ENCODE results near the gene MAPK1IP1L.
"Not testable (repeated sequence)": the region's sequence is repeated elsewhere in the genome, so short reads cannot be mapped to it uniquely, and the experiment has no call there.

MAPK1IP1L gene

DNA sequence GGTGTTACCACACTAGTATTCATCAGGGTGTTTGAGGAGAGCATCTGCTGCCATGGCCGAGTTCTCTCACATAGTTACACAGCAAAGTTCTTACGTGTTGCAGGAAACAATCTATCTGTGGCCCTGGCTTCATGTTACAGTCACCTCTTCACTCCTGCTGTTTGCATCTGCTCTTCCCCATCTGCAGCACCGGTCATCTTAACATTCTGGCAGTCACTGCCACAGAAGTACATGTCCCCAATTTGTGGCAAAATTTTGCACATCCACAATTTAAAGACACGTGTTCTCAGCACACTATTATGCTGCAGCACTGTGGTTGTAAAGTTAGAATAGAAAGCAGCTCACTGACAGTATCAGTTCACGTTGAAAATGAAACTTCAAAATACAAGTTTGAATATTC is 23.2 kb downstream of the MAPK1IP1L start:
- Histone ChIP-seq H3K9me3 (ENCODE audit: control insufficient read depth, insufficient read depth, low read length) (no peaks in the 10 kb centered on the region), H3K4me2 (ENCODE audit: low read length) (peak overlapping the region; percentile 38), H3F3A (ENCODE audit: control insufficient read depth, insufficient read depth) (peaks cover 10% of the 10 kb centered on the region), H3K79me2 (ENCODE audit: control insufficient read depth, low read length) (no peaks in the 10 kb centered on the region), H4K20me1 (ENCODE audit: control insufficient read depth, insufficient read depth, low read depth, low read length) (0 out of 2 replicates have a peak, but pooled peaks cover 3% of the 10 kb centered on the region), H3K9me2 (replicated peaks; ENCODE audit: control insufficient read depth, low read length) (no peaks in the 10 kb centered on the region), H3K27me3 (ENCODE audit: control insufficient read depth, low read length) (no peaks in the 10 kb centered on the region), H3K4me3 (ENCODE audit: low read length) (no peak overlapping the region), H3K27ac (ENCODE audit: low read depth, low read length) (no peak overlapping the region), H3K36me3 (ENCODE audit: control insufficient read depth, low read length) (no peaks in the 10 kb centered on the region), H3K4me1 (ENCODE audit: control insufficient read depth, low read length) (peaks cover 31% of the 10 kb centered on the region)
- TF ChIP-seq, protein P1, sequence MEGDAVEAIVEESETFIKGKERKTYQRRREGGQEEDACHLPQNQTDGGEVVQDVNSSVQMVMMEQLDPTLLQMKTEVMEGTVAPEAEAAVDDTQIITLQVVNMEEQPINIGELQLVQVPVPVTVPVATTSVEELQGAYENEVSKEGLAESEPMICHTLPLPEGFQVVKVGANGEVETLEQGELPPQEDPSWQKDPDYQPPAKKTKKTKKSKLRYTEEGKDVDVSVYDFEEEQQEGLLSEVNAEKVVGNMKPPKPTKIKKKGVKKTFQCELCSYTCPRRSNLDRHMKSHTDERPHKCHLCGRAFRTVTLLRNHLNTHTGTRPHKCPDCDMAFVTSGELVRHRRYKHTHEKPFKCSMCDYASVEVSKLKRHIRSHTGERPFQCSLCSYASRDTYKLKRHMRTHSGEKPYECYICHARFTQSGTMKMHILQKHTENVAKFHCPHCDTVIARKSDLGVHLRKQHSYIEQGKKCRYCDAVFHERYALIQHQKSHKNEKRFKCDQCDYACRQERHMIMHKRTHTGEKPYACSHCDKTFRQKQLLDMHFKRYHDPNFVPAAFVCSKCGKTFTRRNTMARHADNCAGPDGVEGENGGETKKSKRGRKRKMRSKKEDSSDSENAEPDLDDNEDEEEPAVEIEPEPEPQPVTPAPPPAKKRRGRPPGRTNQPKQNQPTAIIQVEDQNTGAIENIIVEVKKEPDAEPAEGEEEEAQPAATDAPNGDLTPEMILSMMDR (IDR thresholded peaks at IDR 0.05; ENCODE audit: low read depth, low read length, poor library complexity, severe bottlenecking), result no peak
- no peak for TF ChIP-seq EZH2phosphoT487 (IDR thresholded peaks at IDR 0.05; ENCODE audit: borderline replicate concordance, low read length)

DNA sequence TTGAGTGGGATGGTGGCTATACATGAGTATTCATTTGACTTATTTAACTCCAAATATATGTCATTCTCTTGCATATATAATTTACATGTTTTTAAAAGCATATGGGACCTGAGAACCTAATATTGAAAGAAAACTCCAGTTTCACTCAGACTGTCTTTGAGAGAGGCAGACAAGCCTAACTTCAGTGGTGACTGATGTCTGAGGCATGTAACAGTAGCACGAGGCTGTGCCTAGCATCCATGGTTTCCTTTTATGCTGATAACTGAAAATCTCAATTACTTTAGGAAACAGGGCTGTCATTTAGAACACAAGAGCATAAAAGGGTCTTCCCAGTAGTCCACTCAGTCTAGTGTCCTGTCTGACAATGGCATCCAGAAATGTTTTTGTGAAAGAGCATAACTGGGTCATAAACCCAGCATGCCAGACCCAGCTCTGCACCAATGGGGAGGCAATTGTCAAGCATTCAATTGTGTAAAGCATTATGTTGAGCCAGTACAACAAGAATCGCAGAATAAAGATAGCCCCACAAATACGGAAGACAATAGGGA is 24.3 kb downstream of the MAPK1IP1L start:
- Histone ChIP-seq H3F3A (ENCODE audit: control insufficient read depth, insufficient read depth) (0 out of 2 replicates have a peak, but pooled peaks cover 5% of the 10 kb centered on the region), H4K20me1 (ENCODE audit: control insufficient read depth, insufficient read depth, low read depth, low read length) (0 out of 2 replicates have a peak, but pooled peaks cover 3% of the 10 kb centered on the region), H3K9me2 (replicated peaks; ENCODE audit: control insufficient read depth, low read length) (no peaks in the 10 kb centered on the region), H3K4me1 (ENCODE audit: control insufficient read depth, low read length) (peaks cover 29% of the 10 kb centered on the region), H3K79me2 (ENCODE audit: control insufficient read depth, low read length) (no peaks in the 10 kb centered on the region), H3K27ac (ENCODE audit: low read depth, low read length) (no peak overlapping the region), H3K4me2 (ENCODE audit: low read length) (no peak overlapping the region), H3K36me3 (ENCODE audit: control insufficient read depth, low read length) (no peaks in the 10 kb centered on the region), H3K9me3 (ENCODE audit: control insufficient read depth, insufficient read depth, low read length) (no peaks in the 10 kb centered on the region), H3K4me3 (ENCODE audit: low read length) (no peak overlapping the region), H3K27me3 (ENCODE audit: control insufficient read depth, low read length) (no peaks in the 10 kb centered on the region)
- TF ChIP-seq, protein P1 (IDR thresholded peaks at IDR 0.05; ENCODE audit: low read depth, low read length, poor library complexity, severe bottlenecking), result no peak
- TF ChIP-seq EZH2phosphoT487 (IDR thresholded peaks at IDR 0.05; ENCODE audit: borderline replicate concordance, low read length), result no peak

- TF ChIP-seq EZH2phosphoT487 (IDR thresholded peaks at IDR 0.05; ENCODE audit: borderline replicate concordance, low read length), result no peak
- TF ChIP-seq, protein P1 (IDR thresholded peaks at IDR 0.05; ENCODE audit: low read depth, low read length, poor library complexity, severe bottlenecking), result no peak
- Histone ChIP-seq H4K20me1 (ENCODE audit: control insufficient read depth, insufficient read depth, low read depth, low read length) (no peaks in the 10 kb centered on the region), H3K36me3 (ENCODE audit: control insufficient read depth, low read length) (no peaks in the 10 kb centered on the region), H3K27ac (ENCODE audit: low read depth, low read length) (no peak overlapping the region), H3K9me2 (replicated peaks; ENCODE audit: control insufficient read depth, low read length) (no peaks in the 10 kb centered on the region), H3K4me1 (ENCODE audit: control insufficient read depth, low read length) (peaks cover 12% of the 10 kb centered on the region), H3K4me3 (ENCODE audit: low read length) (no peak overlapping the region), H3F3A (ENCODE audit: control insufficient read depth, insufficient read depth) (0 out of 2 replicates have a peak, but pooled peaks cover 5% of the 10 kb centered on the region), H3K79me2 (ENCODE audit: control insufficient read depth, low read length) (no peaks in the 10 kb centered on the region), H3K27me3 (ENCODE audit: control insufficient read depth, low read length) (no peaks in the 10 kb centered on the region), H3K4me2 (ENCODE audit: low read length) (no peak overlapping the region), H3K9me3 (ENCODE audit: control insufficient read depth, insufficient read depth, low read length) (no peaks in the 10 kb centered on the region)
These were observed 26.0 kb downstream of the MAPK1IP1L start for GRCh38 chr14:55077170-55078151.

DNA sequence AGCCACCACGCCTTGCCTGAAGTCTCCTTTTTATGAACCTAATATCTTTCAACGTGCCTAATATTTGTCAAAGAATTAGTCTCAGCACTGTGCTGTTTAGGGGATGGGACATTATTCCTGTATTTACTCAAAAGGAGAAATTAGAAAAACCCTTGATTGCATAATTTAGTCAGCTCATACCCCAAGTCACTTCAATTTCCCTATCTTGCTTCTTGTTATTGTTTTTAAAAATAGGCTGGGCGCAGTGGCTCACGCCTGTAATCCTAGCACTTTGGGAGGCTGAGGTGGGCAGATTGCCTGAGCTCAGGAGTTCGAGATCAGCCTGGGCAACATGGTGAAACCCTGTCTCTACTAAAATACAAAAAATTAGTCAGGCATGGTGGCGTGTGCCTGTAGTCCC is 28.5 kb downstream of the MAPK1IP1L start:
- H3K9me2 ChIP-seq (replicated peaks; ENCODE audit: control insufficient read depth, low read length); H3K4me2 ChIP-seq (ENCODE audit: low read length); H3K36me3 ChIP-seq (ENCODE audit: control insufficient read depth, low read length): not testable (repeated sequence)

More for the DNA sequence above, 28.5 kb downstream of the MAPK1IP1L start:
- H3K4me1 ChIP-seq (ENCODE audit: control insufficient read depth, low read length); H4K20me1 ChIP-seq (ENCODE audit: control insufficient read depth, insufficient read depth, low read depth, low read length); H3K27me3 ChIP-seq (ENCODE audit: control insufficient read depth, low read length); H3K9me3 ChIP-seq (ENCODE audit: control insufficient read depth, insufficient read depth, low read length); H3K27ac ChIP-seq (ENCODE audit: low read depth, low read length); H3K79me2 ChIP-seq (ENCODE audit: control insufficient read depth, low read length); H3K4me3 ChIP-seq (ENCODE audit: low read length); H3F3A ChIP-seq (ENCODE audit: control insufficient read depth, insufficient read depth): not testable (repeated sequence)
